GM12875 (cell line): ENCODE results near the gene C16orf95.

Source experiments
- H3K4me3 ChIP-seq: one replicate; pipeline ENCODE4 v1.5.1; 2011; ENCODE audit warnings: low read depth, low read length, control low read depth
- CTCF ChIP-seq: IDR thresholded peaks from 2 replicates; pipeline ENCODE4 v1.5.1; 2011; ENCODE audit warnings: low read depth, mild to moderate bottlenecking, control low read depth, inconsistent platforms, low read length, moderate library complexity, borderline replicate concordance; ENCODE audit not compliant: insufficient read depth

Gene C16orf95

GRCh38 chr16:87254296-87254695 lies 62.9 kb downstream of the C16orf95 start:
- TF ChIP-seq CTCF = no peak
- H3K4me3 ChIP-seq = no peak overlapping the region

GRCh38 chr16:87253536-87253935 lies 63.7 kb downstream of the C16orf95 start:
- no peak overlapping the region for H3K4me3 ChIP-seq
- TF ChIP-seq CTCF = no peak
